Measurements from ENCODE around the gene CHAD.

- no peak for TF ChIP-seq CTCF (IDR thresholded peaks at IDR 0.05; ENCODE audit: poor library complexity, severe bottlenecking)
- no peak for TF ChIP-seq POLR2AphosphoS5 (IDR thresholded peaks at IDR 0.05)
- TF ChIP-seq RAD21 (conservative IDR thresholded peaks at IDR 0.05): no peak
- no peak for TF ChIP-seq SMC3 (conservative IDR thresholded peaks at IDR 0.05; ENCODE audit: poor library complexity)
- no peak for TF ChIP-seq EP300 (conservative IDR thresholded peaks at IDR 0.05; ENCODE audit: poor library complexity, severe bottlenecking)
- TF ChIP-seq REST (IDR thresholded peaks at IDR 0.05; ENCODE audit: borderline replicate concordance): no peak
- no peak for TF ChIP-seq EZH2 (IDR thresholded peaks at IDR 0.05; ENCODE audit: borderline replicate concordance, insufficient read depth, low read length, poor library complexity, severe bottlenecking)
Measured at GRCh38 chr17:50457621-50458020, 11.1 kb downstream of the CHAD start.

Data from neural cell (in vitro differentiated cells).